CMK (cell line): Measurements from ENCODE around the gene TMEM30B.
"Not testable (repeated sequence)": the region's sequence is repeated elsewhere in the genome, so short reads cannot be mapped to it uniquely, and the experiment has no call there.

Experiments
- DNase-seq: peaks from one replicate; pipeline ENCODE4 v3.0.0-alpha.2; 2010; ENCODE audit warnings: low read depth

The TMEM30B gene

GRCh38 chr14:61281186-61281947 is at the start of gene TMEM30B:
TSS of gene TMEM30B (minus strand) at chr14:61281338. CDS start at chr14:61281147, 191 bp downstream.
- DNase-seq: no peak

GRCh38 chr14:61330511-61330910 is 49.4 kb upstream of the TMEM30B start:
- DNase-seq: no peak

GRCh38 chr14:61329478-61330051 is 48.4 kb upstream of the TMEM30B start:
- DNase-seq: no peak

- DNase-seq: no peak
Observed at GRCh38 chr14:61328626-61329262, 47.6 kb upstream of the TMEM30B start.

GRCh38 chr14:61326847-61327246 is 45.7 kb upstream of the TMEM30B start:
- no peak for DNase-seq

- no peak for DNase-seq
Observed at GRCh38 chr14:61326146-61326545, 45.0 kb upstream of the TMEM30B start.

GRCh38 chr14:61325166-61325565 is 44.0 kb upstream of the TMEM30B start:
- no peak for DNase-seq

- no peak for DNase-seq
Observed at GRCh38 chr14:61323970-61324369, 42.8 kb upstream of the TMEM30B start.

- DNase-seq: no peak
Observed at GRCh38 chr14:61322799-61323290, 41.7 kb upstream of the TMEM30B start.

- DNase-seq: no peak
Observed at GRCh38 chr14:61322011-61322798, 41.1 kb upstream of the TMEM30B start.

GRCh38 chr14:61321385-61322010 is 40.4 kb upstream of the TMEM30B start, which contains the start of gene PRKCH:
TSS of gene PRKCH (plus strand) at chr14:61321579. CDS start at chr14:61322102, 523 bp downstream.
- DNase-seq: no peak

- no peak for DNase-seq
Observed at GRCh38 chr14:61320806-61321384, 39.8 kb upstream of the TMEM30B start.

GRCh38 chr14:61320170-61320569 is 39.0 kb upstream of the TMEM30B start:
- not testable (repeated sequence) for DNase-seq

GRCh38 chr14:61319706-61320105 is 38.6 kb upstream of the TMEM30B start:
- DNase-seq: no peak

GRCh38 chr14:61319086-61319485 is 37.9 kb upstream of the TMEM30B start:
- DNase-seq: no peak

- DNase-seq: no peak
Observed at GRCh38 chr14:61315313-61315712, 34.2 kb upstream of the TMEM30B start.

GRCh38 chr14:61308701-61309100 is 27.6 kb upstream of the TMEM30B start:
- not testable (repeated sequence) for DNase-seq

- DNase-seq: no peak
Observed at GRCh38 chr14:61308198-61308597, 27.1 kb upstream of the TMEM30B start.

- no peak for DNase-seq
Observed at GRCh38 chr14:61304688-61305087, 23.6 kb upstream of the TMEM30B start.

- no peak for DNase-seq
Observed at GRCh38 chr14:61300754-61301153, 19.6 kb upstream of the TMEM30B start.

GRCh38 chr14:61300209-61300608 is 19.1 kb upstream of the TMEM30B start:
- DNase-seq: no peak
